Activated naive CD4-positive, alpha-beta T cell treated with anti-CD3 and anti-CD28 coated beads, Interleukin-2, amount 50 U/mL, for 24 hours (primary cell): Measurements from ENCODE around the gene NLRP13.
"Not testable (repeated sequence)": the region's sequence is repeated elsewhere in the genome, so short reads cannot be mapped to it uniquely, and the experiment has no call there.

ENCODE experiments used
- H3K27ac Mint-ChIP-seq: one replicate; pipeline ENCODE4 v1.8.0; 2021; ENCODE audit warnings: mild to moderate bottlenecking, mixed read lengths
- H3K27me3 Mint-ChIP-seq: one replicate; pipeline ENCODE4 v1.8.0; 2021; ENCODE audit warnings: mixed read lengths
- H3K36me3 Mint-ChIP-seq: one replicate; pipeline ENCODE4 v1.8.0; 2021; ENCODE audit warnings: mixed read lengths
- H3K4me1 Mint-ChIP-seq: one replicate; pipeline ENCODE4 v1.8.0; 2021; ENCODE audit warnings: mixed read lengths
- H3K4me3 Mint-ChIP-seq: one replicate; pipeline ENCODE4 v1.8.0; 2021; ENCODE audit warnings: mild to moderate bottlenecking, mixed read lengths
- H3K9me3 Mint-ChIP-seq: one replicate; pipeline ENCODE4 v1.8.0; 2021; ENCODE audit warnings: mixed read lengths

The NLRP13 gene

DNA sequence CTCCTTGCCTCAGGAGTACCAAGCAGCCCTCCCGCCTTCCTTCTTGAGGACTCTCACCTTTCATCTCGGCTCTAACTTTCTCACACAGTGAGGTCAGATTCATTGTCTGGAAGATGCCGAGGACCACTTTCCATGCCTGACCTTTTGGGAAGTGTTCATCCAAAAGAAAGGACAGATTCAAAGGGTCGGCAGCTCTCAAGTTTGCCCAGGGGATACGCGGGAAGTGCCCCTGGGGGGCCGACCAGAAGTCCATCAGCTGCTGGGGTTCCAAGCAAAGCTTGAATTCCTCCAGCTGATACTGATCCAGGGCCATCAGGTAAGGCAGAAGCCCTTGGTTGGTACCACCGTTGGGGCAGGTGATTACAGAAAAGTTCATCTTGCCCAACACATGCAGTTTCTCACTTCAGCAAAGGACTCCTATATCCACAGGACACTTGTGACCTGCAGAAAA, at the start of gene NLRP13:
Gene NLRP13, minus strand, starts transcription at position 401 of the 451 bp plus-strand sequence. Its CDS starts 25 bp downstream, at position 376.
- H3K4me3 Mint-ChIP-seq, result no peak within 1 kb of the TSS
- H3K4me1 Mint-ChIP-seq, result no peaks in the 10 kb centered on the region
- peaks cover 16% of the 10 kb centered on the region for H3K9me3 Mint-ChIP-seq
- peaks cover 2% of the 10 kb centered on the region for H3K36me3 Mint-ChIP-seq
- H3K27ac Mint-ChIP-seq, result no peak within 1 kb of the TSS
- H3K27me3 Mint-ChIP-seq, result peaks cover 1% of the 10 kb centered on the region

DNA sequence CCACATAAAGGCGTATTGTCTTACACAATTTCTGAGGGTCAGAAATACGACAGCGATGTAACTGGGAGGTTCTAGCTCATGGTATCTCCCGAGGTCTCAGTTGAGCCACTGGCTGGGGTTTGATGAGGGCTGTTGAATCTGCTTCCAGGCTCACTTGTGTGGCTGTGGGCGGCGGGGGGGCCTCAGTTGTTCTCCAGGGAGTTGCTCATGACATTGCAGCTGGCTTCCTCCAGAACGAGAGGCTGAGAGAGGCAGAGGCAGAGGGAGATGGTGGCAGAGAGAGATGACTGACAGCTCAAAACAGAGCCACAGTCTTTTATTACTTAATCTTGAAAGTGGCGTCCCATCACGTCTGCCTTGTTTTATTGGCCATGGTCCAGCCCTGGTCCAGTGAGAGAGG, 48.3 kb upstream of the NLRP13 start:
- H3K27me3 Mint-ChIP-seq, result no peaks in the 10 kb centered on the region
- H3K4me3 Mint-ChIP-seq, result no peak overlapping the region
- H3K4me1 Mint-ChIP-seq, result no peaks in the 10 kb centered on the region
- H3K36me3 Mint-ChIP-seq, result no peaks in the 10 kb centered on the region
- H3K27ac Mint-ChIP-seq, result no peak overlapping the region
- peaks cover 9% of the 10 kb centered on the region for H3K9me3 Mint-ChIP-seq

- no peak overlapping the region for H3K4me3 Mint-ChIP-seq
- no peaks in the 10 kb centered on the region for H3K36me3 Mint-ChIP-seq
- H3K4me1 Mint-ChIP-seq, result no peaks in the 10 kb centered on the region
- no peak overlapping the region for H3K27ac Mint-ChIP-seq
- peaks cover 8% of the 10 kb centered on the region for H3K27me3 Mint-ChIP-seq
- peaks cover 9% of the 10 kb centered on the region for H3K9me3 Mint-ChIP-seq
Observed at GRCh38 chr19:55973982-55974381, 41.8 kb upstream of the NLRP13 start.

GRCh38 chr19:55962186-55962585, 30.1 kb upstream of the NLRP13 start:
- no peaks in the 10 kb centered on the region for H3K27me3 Mint-ChIP-seq
- no peaks in the 10 kb centered on the region for H3K4me1 Mint-ChIP-seq
- no peaks in the 10 kb centered on the region for H3K9me3 Mint-ChIP-seq
- H3K36me3 Mint-ChIP-seq, result no peaks in the 10 kb centered on the region
- H3K4me3 Mint-ChIP-seq, result no peak overlapping the region
- no peak overlapping the region for H3K27ac Mint-ChIP-seq

DNA sequence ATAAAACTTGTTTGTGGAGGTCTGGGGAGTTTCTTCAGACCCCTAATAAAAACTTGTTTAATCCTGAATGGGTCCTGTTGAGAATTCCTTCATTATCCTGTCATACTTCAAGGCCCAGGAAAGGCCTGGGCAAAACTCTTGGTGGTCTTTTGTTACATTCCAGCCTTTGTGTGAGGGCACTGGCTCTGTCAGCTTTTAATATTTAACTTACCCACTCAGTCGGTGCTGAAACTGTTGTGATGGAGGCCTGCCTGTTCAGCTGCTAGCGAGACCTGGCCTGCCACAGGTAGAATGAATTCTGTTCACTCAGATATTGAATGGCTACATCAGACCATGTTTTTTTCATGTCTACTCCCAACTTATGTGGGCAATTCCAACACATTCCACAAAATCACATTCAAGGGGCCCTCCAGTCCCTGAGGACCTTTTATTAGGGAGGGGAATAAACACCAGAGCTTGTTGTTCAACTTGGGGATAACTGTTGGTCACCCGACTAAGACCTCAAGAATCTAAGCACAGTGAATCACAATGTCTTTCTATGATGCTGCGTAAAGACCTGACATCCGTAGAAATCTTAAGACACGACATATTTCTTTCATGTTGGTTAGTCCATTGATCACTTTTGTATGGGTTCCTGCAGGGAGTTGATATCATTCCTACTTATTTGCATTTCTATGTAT, 28.0 kb upstream of the NLRP13 start:
- no peaks in the 10 kb centered on the region for H3K4me1 Mint-ChIP-seq
- no peaks in the 10 kb centered on the region for H3K36me3 Mint-ChIP-seq
- no peak overlapping the region for H3K27ac Mint-ChIP-seq
- H3K4me3 Mint-ChIP-seq, result no peak overlapping the region
- no peaks in the 10 kb centered on the region for H3K9me3 Mint-ChIP-seq
- H3K27me3 Mint-ChIP-seq, result no peaks in the 10 kb centered on the region

DNA sequence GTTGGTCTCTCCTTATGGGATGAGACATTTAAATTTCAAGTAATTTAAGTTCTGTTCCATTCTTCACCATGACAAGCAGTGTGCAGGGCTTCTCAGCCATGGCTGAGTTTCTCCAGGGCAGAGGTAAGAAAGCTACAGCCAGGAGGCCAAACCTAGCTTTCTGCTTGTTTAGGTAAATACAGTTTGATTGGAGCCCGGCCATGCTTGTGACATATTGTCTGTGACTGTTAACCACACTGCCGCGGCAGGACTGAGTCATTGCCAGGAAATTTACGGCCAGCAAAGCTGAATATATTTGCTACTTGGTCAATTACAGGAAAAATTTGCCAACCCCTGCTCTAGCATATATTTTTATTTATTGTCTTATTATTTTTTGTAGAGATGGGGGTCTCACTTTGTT, 26.2 kb upstream of the NLRP13 start:
- H3K4me3 Mint-ChIP-seq, result no peak overlapping the region
- H3K36me3 Mint-ChIP-seq, result no peaks in the 10 kb centered on the region
- no peaks in the 10 kb centered on the region for H3K4me1 Mint-ChIP-seq
- H3K9me3 Mint-ChIP-seq, result no peaks in the 10 kb centered on the region
- H3K27me3 Mint-ChIP-seq, result no peaks in the 10 kb centered on the region
- no peak overlapping the region for H3K27ac Mint-ChIP-seq

GRCh38 chr19:55956431-55956830, 24.3 kb upstream of the NLRP13 start:
- H3K4me1 Mint-ChIP-seq, result no peaks in the 10 kb centered on the region
- H3K27me3 Mint-ChIP-seq, result no peaks in the 10 kb centered on the region
- H3K36me3 Mint-ChIP-seq, result no peaks in the 10 kb centered on the region
- H3K27ac Mint-ChIP-seq, result no peak overlapping the region
- no peak overlapping the region for H3K4me3 Mint-ChIP-seq
- no peaks in the 10 kb centered on the region for H3K9me3 Mint-ChIP-seq

GRCh38 chr19:55950566-55950965, 18.4 kb upstream of the NLRP13 start:
- not testable (repeated sequence) for H3K4me3 Mint-ChIP-seq, H3K9me3 Mint-ChIP-seq, H3K27me3 Mint-ChIP-seq, H3K4me1 Mint-ChIP-seq, H3K36me3 Mint-ChIP-seq, H3K27ac Mint-ChIP-seq

DNA sequence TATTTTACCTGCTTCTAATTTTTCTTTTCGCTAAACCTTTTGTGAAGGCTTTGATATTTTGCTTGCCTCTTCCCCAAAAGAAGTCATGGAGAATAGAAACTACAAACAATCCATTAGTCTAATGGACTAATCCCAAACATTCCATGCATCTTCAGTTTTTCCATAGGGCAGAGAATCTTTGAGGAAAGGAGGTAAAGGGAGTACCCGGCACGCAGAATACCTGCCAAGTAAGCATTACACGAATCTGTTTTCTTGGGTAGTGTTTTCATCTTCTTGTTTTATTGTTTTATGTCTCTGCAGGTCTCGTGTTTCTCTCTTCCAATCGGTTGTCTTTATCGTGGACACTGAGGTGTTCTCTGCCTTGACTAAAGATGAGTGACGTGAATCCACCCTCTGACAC, 15.4 kb upstream of the NLRP13 start, which contains the start of gene NLRP8:
Gene NLRP8, plus strand, starts transcription at position 301 of the 400 bp plus-strand sequence.
- H3K27ac Mint-ChIP-seq, result no peak within 1 kb of the TSS

GRCh38 chr19:55940306-55940705, 8.2 kb upstream of the NLRP13 start:
- Mint-ChIP-seq H3K4me3 (no peak overlapping the region), H3K27me3 (no peaks in the 10 kb centered on the region), H3K4me1 (no peaks in the 10 kb centered on the region), H3K9me3 (peaks cover 5% of the 10 kb centered on the region), H3K36me3 (no peaks in the 10 kb centered on the region), H3K27ac (no peak overlapping the region)

More for the DNA sequence above, 15.4 kb upstream of the NLRP13 start, which contains the start of gene NLRP8:
- peaks cover 1% of the 10 kb centered on the region for H3K36me3 Mint-ChIP-seq
- H3K27me3 Mint-ChIP-seq, result peaks cover 2% of the 10 kb centered on the region
- H3K9me3 Mint-ChIP-seq, result peaks cover 9% of the 10 kb centered on the region
- no peaks in the 10 kb centered on the region for H3K4me1 Mint-ChIP-seq
- no peak within 1 kb of the TSS for H3K4me3 Mint-ChIP-seq

- no peak overlapping the region for H3K4me3 Mint-ChIP-seq
Observed at GRCh38 chr19:55939206-55939605, 7.1 kb upstream of the NLRP13 start.

DNA sequence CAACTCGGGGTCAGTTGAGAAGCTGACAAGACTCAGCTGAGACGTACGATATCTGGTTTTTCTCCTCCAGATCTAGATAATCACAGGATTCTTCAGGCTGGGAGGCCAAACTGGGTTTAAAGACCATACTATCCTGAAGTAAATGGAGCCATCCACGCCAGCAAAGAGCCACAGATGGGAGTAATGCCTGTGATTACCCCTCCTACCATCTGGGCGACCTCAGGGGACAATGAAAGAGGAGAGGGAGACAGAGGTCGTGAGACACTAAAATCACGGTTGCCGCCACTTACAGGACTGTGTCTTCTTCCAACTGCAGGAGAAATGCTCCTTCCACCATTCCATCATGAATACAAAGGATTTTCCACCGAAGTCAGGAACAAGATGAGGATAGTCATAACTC, 3.1 kb upstream of the NLRP13 start:
- Mint-ChIP-seq H3K27me3 (peaks cover 1% of the 10 kb centered on the region), H3K4me3 (no peak overlapping the region), H3K36me3 (peaks cover 2% of the 10 kb centered on the region), H3K4me1 (no peaks in the 10 kb centered on the region), H3K9me3 (peaks cover 10% of the 10 kb centered on the region), H3K27ac (no peak overlapping the region)

More at GRCh38 chr19:55939206-55939605, 7.1 kb upstream of the NLRP13 start:
- no peaks in the 10 kb centered on the region for H3K36me3 Mint-ChIP-seq
- peaks cover 5% of the 10 kb centered on the region for H3K9me3 Mint-ChIP-seq
- no peaks in the 10 kb centered on the region for H3K4me1 Mint-ChIP-seq
- H3K27me3 Mint-ChIP-seq, result no peaks in the 10 kb centered on the region
- no peak overlapping the region for H3K27ac Mint-ChIP-seq

DNA sequence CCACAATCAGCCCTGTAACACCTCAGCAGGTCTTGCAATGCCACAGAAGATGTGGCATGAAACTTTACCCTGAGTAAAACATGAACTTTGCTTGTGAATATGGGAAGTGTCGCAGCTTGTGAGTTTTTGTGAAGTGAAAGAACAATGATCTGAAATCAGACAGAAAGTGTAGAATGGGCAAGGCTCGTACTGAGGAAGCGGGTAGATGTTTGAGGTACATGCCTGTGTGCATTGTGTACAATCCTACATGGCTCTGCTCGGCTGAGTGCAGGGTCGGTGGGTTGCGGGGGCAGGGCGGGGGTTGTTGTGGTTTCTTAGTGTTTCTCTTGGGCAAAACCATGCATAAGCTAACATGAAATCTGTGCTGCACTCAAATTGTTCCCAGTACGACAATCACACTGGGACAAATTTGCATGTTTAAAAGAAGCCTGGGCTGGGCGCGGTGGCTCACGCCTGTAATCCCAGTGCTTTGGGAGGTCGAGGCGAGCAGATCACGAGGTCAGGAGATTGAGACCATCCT, 1.1 kb downstream of the NLRP13 start:
- Mint-ChIP-seq H3K27me3 (peaks cover 2% of the 10 kb centered on the region), H3K4me3 (no peak overlapping the region), H3K4me1 (no peaks in the 10 kb centered on the region), H3K27ac (no peak overlapping the region), H3K9me3 (peaks cover 16% of the 10 kb centered on the region), H3K36me3 (peaks cover 3% of the 10 kb centered on the region)

GRCh38 chr19:55929258-55929657, 2.9 kb downstream of the NLRP13 start:
- not testable (repeated sequence) for H3K36me3 Mint-ChIP-seq, H3K4me3 Mint-ChIP-seq, H3K27me3 Mint-ChIP-seq, H3K4me1 Mint-ChIP-seq, H3K27ac Mint-ChIP-seq
- H3K9me3 Mint-ChIP-seq, result peaks cover 16% of the 10 kb centered on the region

- no peak overlapping the region for H3K4me3 Mint-ChIP-seq
- H3K27ac Mint-ChIP-seq, result no peak overlapping the region
- H3K4me1 Mint-ChIP-seq, result no peaks in the 10 kb centered on the region
- H3K9me3 Mint-ChIP-seq, result peaks cover 16% of the 10 kb centered on the region
- peaks cover 3% of the 10 kb centered on the region for H3K36me3 Mint-ChIP-seq
- H3K27me3 Mint-ChIP-seq, result peaks cover 2% of the 10 kb centered on the region
Observed at GRCh38 chr19:55927991-55928390, 4.1 kb downstream of the NLRP13 start.

DNA sequence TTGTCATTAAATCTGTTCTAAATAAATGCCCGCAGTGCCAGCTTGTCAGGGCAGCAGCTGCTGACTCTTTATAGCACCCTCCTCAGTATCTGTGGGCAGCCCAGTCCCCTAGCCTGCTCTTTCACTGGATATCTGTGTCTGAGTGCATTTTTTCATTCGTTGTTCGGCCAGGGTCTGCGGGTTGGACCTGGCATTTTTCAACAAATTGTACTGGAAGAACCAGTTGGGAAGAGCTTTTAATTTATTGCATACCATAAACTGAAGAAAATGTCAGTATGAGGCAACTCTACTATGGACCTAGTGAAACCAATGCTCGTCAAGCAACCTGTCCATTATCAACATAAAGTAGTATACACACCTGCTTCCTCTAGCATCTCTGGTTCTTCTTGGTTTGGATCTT, 8.6 kb downstream of the NLRP13 start:
- Mint-ChIP-seq H3K27ac (no peak overlapping the region), H3K27me3 (peaks cover 2% of the 10 kb centered on the region), H3K4me1 (no peaks in the 10 kb centered on the region), H3K9me3 (peaks cover 11% of the 10 kb centered on the region), H3K4me3 (no peak overlapping the region), H3K36me3 (peaks cover 3% of the 10 kb centered on the region)
